HCT116 (cell line): ENCODE measurements around the gene CCDC142.

Experiments
- CTCF ChIP-seq, 3 experiments: fragments of 200-600 bp in 1 of 3; sonication (generic) in 1 of 3; IDR thresholded peaks in 2 of 3; conservative IDR thresholded peaks in 1 of 3; 2 replicates each; pipeline ENCODE4 v1.5.1; 2012 to 2017; ENCODE audit warnings: low read depth in 2 of 3, low read length in 2 of 3, antibody characterized with exemption in 1 of 3, borderline replicate concordance in 1 of 3, control low read depth in 1 of 3, mild to moderate bottlenecking in 1 of 3, mixed read lengths in 1 of 3, mixed run types in 1 of 3, moderate library complexity in 1 of 3; ENCODE audit not compliant: insufficient read depth in 1 of 3
- FOSL1 ChIP-seq: IDR thresholded peaks from 2 replicates; pipeline ENCODE4 v1.6.1; 2012; ENCODE audit warnings: low read depth
- POLR2A ChIP-seq: IDR thresholded peaks from 2 replicates; pipeline ENCODE4 v1.7.0; 2011; ENCODE audit warnings: borderline replicate concordance; ENCODE audit not compliant: insufficient read depth, insufficient read length; ENCODE audit errors: extremely low read depth
- SRF ChIP-seq: IDR thresholded peaks from 2 replicates; pipeline ENCODE4 v1.6.1; 2012; ENCODE audit warnings: low read depth
- ZNF274 ChIP-seq: fragments of 200-500 bp; sonication (Bioruptor generic); IDR thresholded peaks from 2 replicates; pipeline ENCODE4 v1.6.1; 2014; ENCODE audit warnings: mild to moderate bottlenecking, low read depth, low read length, inconsistent platforms

- TF ChIP-seq CTCF (IDR thresholded peaks at IDR 0.05 in 2 of 3, conservative IDR thresholded peaks at IDR 0.05 in 1 of 3; ENCODE audit: borderline replicate concordance in 1 of 3, insufficient read depth in 1 of 3, low read depth in 2 of 3, low read length in 2 of 3) (no peak), POLR2A (no peak), SRF (no peak), ZNF274 (no peak), FOSL1 (no peak)
Measured at GRCh38 chr2:74424139-74424992, 58.4 kb downstream of the CCDC142 start.
